A549 treated with AZD9567 at 1 μM for 4 hours (cell line): Measurements from ENCODE around the gene ISCU. TPM values are rescaled to one million over a fixed set of nuclear protein-coding genes. Genes with fewer than 3 reads are reported as not detected.

Experiments used
- total RNA-seq: library from RNA; stranded (reverse); fragments of 200-300 nt; extraction: Qiagen RNA extraction; gene quantifications from 5 replicates; pipeline ENCODE4 v1.2.3, GENCODE V29; 2022; ENCODE audit not compliant: insufficient read depth

ISCU gene
- total RNA-seq: 90.9 to 104 TPM (median 94.8 TPM) in 5 replicates

DNA sequence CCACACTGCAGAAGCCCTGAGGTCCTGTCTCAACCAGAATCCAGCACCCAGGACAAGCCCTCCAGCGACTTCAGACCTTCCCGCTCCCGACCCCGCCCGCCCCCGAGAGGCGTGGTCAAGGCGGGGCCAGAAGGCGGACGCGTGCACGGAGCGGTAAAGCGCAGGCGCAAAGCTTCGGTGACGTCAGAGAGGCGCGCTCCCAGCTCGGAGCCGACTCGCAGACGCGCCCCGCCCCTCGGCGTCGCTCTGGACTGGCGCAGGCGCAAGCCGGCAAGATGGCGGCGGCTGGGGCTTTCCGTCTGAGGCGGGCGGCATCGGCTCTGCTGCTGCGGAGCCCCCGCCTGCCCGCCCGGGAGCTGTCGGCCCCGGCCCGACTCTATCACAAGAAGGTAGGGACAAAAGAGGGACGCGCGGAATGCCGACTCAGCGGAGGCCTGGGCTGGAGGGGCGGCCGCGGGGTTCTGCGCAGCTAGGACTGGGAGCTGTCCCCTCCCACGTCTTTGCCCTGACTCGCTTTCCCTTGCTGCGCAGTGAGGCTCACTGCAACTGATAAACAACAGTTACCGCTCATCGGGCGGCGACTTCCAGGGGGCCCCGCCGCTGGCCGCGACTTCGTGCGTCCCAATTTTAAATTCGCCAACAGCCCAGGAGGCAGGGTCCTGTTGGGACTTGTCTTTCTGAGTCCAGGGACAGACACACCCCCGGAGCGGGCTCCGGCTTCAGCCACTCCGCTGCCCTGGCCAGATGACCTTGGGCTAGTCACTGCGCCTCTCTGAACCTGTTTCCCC is at the start of gene ISCU:
ISCU (plus strand) TSS at position 249 of the 788 bp plus-strand sequence; CDS start at position 276, 27 bp downstream.

DNA sequence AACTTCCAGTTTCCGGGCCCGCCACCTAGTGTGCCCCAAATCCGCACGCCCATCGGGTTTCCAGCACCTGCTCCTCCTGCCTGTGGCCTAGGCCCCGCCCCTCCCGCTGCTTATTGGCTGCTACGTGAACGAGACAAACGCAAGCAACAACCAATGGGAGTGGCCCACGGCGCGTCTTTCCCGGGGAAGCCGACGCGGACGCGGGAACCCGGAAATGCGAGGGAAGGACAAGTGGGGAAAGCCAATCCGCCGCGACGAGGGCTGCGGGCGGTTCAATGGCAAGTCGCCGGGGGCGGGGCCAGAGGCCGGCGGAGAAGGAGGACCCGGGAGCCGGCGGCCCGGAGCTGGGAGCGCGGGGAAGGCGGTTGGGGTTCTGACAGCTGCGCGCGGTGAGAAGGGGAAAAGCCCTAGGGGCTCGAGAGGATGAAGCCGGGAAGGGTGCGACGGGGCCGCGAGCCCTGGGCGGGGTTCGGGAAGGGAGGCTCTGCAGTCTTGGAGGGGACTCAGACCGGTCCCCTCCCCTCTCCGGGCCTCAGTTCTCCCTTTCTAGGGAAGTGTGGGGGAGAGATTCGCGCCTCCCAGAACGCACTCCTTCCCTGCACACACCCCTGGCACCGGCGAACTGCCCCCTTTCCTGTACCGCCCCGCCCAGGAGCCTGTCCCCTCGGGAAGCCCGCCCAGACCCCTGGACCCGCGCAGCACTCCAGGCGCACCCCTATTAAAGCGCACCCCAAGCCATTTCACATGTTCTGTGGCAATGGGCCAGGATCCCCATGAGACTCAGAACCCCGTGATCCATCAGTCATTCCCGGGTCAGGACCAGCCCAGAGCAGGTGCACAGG is 47.2 kb upstream of the ISCU start, which contains the start of gene FICD:
FICD (plus strand) TSS at position 305 of the 842 bp plus-strand sequence. CDS start 1,696 bp downstream, outside the sequence.

DNA sequence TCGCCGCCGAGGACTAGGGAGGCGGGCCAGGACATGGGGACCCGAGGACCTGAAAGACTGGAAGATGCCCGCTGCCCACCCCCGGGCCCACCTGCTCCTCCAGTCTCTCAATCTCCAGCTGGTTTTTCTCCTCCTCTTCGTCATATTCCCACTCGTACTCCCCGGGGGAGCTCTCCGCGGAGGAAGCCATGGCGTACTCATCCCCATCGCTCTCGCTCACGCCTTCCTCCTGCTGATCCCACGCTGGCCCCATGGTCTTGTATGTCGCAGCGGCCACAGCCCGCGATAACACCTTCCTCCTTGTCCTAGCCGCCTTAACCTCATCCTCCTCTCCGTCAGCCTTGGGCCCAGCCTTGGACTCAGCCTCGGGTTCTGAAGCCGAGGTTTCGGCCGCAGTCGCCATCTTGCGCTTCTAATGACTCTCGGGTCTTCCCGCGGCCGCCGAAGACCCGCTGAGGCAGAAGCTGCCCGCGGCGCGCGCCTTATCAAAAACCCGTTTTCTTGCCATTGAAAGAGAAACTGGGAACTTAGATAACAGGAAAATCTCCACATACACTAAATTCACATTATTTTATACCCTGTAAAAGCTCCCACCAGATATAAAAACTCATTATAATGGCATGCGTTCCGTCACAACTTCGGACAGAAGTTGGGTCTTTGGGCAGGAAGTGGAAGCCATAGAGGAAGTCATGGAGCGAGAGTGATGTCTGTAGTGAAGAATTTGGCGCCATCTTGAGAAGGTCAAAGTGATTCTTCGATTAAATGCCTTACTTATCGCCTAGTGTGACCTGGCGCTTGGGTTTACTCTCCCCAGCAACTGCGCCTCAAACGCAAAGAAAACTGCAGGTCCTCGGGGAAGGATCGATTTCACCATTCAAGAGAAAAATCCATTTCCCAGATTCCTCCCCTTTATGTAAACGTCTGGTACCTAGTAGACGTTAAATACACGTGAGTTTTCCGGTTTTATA is 1.4 kb upstream of the ISCU start, which contains the start of gene SART3:
SART3 (minus strand) TSS at position 422 of the 968 bp plus-strand sequence; CDS start at position 403, 19 bp downstream.

DNA sequence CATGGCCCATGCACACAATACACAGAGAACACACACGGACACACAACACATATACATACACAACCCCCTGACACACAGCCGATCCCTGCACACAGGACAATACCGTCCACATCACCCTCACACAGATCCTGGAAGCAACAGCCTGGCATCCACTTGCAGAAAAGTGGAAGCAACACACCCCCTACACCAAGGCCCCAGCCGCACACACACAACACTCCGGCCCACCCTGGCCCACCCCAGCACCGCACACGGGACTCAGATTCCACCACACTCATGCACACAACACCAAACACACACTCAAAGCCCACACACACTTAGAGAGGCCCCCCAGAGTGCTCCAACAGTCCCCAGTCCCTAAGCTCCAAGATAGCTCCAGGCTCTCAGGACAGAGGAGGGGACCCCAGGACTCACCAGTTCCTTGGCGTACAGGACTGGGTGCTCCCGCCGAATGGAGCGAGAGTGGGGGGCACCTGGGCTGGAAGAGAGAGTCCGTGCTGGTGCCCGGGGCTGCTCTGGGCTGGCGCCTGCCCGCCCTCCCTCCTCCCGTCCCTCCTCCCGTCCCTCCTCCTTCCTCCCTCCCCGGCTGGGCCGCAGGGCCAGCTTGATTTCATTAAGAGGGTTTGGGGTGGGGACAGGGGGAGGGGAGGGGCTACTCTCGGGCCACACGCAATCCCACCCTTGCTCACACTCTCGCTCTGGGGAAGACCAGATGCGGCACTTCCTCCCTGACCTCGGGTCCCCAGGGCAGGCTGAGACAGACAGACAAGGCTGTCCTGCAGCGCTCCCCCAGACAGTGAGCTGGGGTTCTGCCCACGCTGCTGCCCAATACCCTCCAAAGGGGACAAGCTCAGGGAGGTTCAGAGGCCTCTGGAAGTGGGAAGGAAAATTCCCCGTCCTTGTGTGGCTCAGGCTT is 35.4 kb downstream of the ISCU start, which contains the start of gene TMEM119:
TMEM119 (minus strand) TSS at position 526 of the 913 bp plus-strand sequence. CDS start 5,701 bp downstream, outside the sequence.

Other genes starting within 250 kb of the ISCU start
- gene CMKLR1, start 223.3 kb upstream of the ISCU start, total RNA-seq: 0.02 TPM in 1 of 5 replicates, not detected in the others
- 2.7 to 4.0 TPM (median 3.4 TPM) in 5 replicates for gene FICD, start 47.3 kb upstream of the ISCU start, total RNA-seq
- 37.2 to 51.1 TPM (median 39.4 TPM) in 5 replicates for gene SART3, start 1.4 kb upstream of the ISCU start, total RNA-seq
- 0.02 to 0.22 TPM (median 0.13 TPM) in 4 of 5 replicates, not detected in the other for gene TMEM119, start 35.5 kb downstream of the ISCU start, total RNA-seq
- gene SELPLG, start 71.3 kb downstream of the ISCU start, total RNA-seq: 0.86 to 3.8 TPM (median 1.1 TPM) in 5 replicates
- 169 to 188 TPM (median 176 TPM) in 5 replicates for gene CORO1C, start 168.9 kb downstream of the ISCU start, total RNA-seq